Measurements from ENCODE around the gene INS.
A peak's percentile ranks its signal among the peaks of the same experiment; 100 is the strongest.

Gene INS

DNA sequence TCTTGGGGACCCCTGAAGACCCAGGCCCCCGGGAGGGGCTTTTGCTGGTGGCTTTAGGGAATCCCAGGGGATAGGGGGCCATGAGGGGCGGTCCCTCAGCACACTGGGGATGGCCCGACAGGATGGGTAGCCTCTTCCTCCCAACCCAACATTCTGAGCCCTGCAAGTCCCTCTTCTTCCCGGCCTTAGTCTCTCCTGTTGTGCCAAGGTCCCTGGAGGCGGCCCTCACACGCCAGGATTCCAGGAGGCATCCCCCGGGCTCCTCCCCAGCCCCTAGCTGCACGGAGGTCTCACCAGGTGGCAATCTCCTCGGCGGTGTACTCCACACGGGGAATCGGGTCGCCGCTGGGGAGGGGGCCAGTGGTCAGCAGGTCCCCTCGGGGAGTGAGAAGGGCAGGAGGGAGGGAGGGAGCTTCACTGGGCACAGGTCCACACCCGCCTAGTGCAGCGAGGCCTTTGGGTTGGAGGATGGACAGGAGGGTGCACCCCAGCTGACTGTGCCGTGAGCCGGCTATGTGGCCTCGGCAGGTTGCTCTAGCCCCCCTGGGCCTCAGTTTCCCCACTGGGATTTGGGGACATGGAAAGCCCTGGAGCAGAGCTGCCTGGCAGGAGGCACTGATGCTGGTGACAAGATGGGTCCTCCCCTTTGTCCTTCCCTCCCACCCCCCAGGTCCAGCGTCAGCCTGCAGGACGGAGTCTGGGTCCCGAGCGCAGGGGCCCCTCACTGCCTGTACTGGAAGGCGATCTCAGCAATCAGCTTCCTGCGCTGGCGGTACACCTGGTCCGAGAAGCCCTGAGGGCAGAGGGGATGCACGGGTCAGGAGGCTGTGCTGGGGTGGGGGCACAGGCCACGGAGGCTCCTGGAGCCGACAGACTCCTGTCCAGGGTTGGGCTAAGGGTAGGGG, 6.4 kb upstream of the INS start:
- Histone ChIP-seq H4K20me1 (ENCODE audit: control insufficient read depth, insufficient read depth, low read depth, low read length) (no peaks in the 10 kb centered on the region), H3K36me3 (ENCODE audit: control insufficient read depth, low read length) (no peaks in the 10 kb centered on the region), H3K4me2 (ENCODE audit: low read length) (no peak overlapping the region), H3K27ac (ENCODE audit: low read depth, low read length) (no peak overlapping the region), H3K4me3 (ENCODE audit: low read length) (no peak overlapping the region), H3K4me1 (ENCODE audit: control insufficient read depth, low read length) (no peaks in the 10 kb centered on the region), H3K9me2 (replicated peaks; ENCODE audit: control insufficient read depth, low read length) (no peaks in the 10 kb centered on the region), H3K79me2 (ENCODE audit: control insufficient read depth, low read length) (no peaks in the 10 kb centered on the region), H3F3A (ENCODE audit: control insufficient read depth, insufficient read depth) (no peaks in the 10 kb centered on the region), H3K27me3 (ENCODE audit: control insufficient read depth, low read length) (no peaks in the 10 kb centered on the region), H3K9me3 (ENCODE audit: control insufficient read depth, insufficient read depth, low read length) (no peaks in the 10 kb centered on the region)
- TF ChIP-seq EZH2phosphoT487 (IDR thresholded peaks at IDR 0.05; ENCODE audit: borderline replicate concordance, low read length), result no peak
- TF ChIP-seq, protein P1, sequence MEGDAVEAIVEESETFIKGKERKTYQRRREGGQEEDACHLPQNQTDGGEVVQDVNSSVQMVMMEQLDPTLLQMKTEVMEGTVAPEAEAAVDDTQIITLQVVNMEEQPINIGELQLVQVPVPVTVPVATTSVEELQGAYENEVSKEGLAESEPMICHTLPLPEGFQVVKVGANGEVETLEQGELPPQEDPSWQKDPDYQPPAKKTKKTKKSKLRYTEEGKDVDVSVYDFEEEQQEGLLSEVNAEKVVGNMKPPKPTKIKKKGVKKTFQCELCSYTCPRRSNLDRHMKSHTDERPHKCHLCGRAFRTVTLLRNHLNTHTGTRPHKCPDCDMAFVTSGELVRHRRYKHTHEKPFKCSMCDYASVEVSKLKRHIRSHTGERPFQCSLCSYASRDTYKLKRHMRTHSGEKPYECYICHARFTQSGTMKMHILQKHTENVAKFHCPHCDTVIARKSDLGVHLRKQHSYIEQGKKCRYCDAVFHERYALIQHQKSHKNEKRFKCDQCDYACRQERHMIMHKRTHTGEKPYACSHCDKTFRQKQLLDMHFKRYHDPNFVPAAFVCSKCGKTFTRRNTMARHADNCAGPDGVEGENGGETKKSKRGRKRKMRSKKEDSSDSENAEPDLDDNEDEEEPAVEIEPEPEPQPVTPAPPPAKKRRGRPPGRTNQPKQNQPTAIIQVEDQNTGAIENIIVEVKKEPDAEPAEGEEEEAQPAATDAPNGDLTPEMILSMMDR (IDR thresholded peaks at IDR 0.05; ENCODE audit: low read depth, low read length, poor library complexity, severe bottlenecking), result no peak

- no peaks in the 10 kb centered on the region for H3K9me2 ChIP-seq (replicated peaks; ENCODE audit: control insufficient read depth, low read length)
- H3K4me2 ChIP-seq (ENCODE audit: low read length), result no peak overlapping the region
- no peaks in the 10 kb centered on the region for H3K27me3 ChIP-seq (ENCODE audit: control insufficient read depth, low read length)
- H3K4me1 ChIP-seq (ENCODE audit: control insufficient read depth, low read length), result no peaks in the 10 kb centered on the region
- H3K36me3 ChIP-seq (ENCODE audit: control insufficient read depth, low read length), result no peaks in the 10 kb centered on the region
- no peaks in the 10 kb centered on the region for H4K20me1 ChIP-seq (ENCODE audit: control insufficient read depth, insufficient read depth, low read depth, low read length)
- H3K27ac ChIP-seq (ENCODE audit: low read depth, low read length), result no peak overlapping the region
- H3K9me3 ChIP-seq (ENCODE audit: control insufficient read depth, insufficient read depth, low read length), result no peaks in the 10 kb centered on the region
- TF ChIP-seq EZH2phosphoT487 (IDR thresholded peaks at IDR 0.05; ENCODE audit: borderline replicate concordance, low read length), result no peak
- TF ChIP-seq, protein P1 (IDR thresholded peaks at IDR 0.05; ENCODE audit: low read depth, low read length, poor library complexity, severe bottlenecking), result peak; percentile 58
- no peaks in the 10 kb centered on the region for H3K79me2 ChIP-seq (ENCODE audit: control insufficient read depth, low read length)
- no peaks in the 10 kb centered on the region for H3F3A ChIP-seq (ENCODE audit: control insufficient read depth, insufficient read depth)
- H3K4me3 ChIP-seq (ENCODE audit: low read length), result no peak overlapping the region
Measured at GRCh38 chr11:2166091-2166851, 5.3 kb upstream of the INS start.

GRCh38 chr11:2165571-2165970, 4.6 kb upstream of the INS start:
- TF ChIP-seq, protein P1 (IDR thresholded peaks at IDR 0.05; ENCODE audit: low read depth, low read length, poor library complexity, severe bottlenecking), result no peak
- TF ChIP-seq EZH2phosphoT487 (IDR thresholded peaks at IDR 0.05; ENCODE audit: borderline replicate concordance, low read length), result no peak
- Histone ChIP-seq H3F3A (ENCODE audit: control insufficient read depth, insufficient read depth) (no peaks in the 10 kb centered on the region), H4K20me1 (ENCODE audit: control insufficient read depth, insufficient read depth, low read depth, low read length) (no peaks in the 10 kb centered on the region), H3K79me2 (ENCODE audit: control insufficient read depth, low read length) (no peaks in the 10 kb centered on the region), H3K9me3 (ENCODE audit: control insufficient read depth, insufficient read depth, low read length) (no peaks in the 10 kb centered on the region), H3K4me3 (ENCODE audit: low read length) (no peak overlapping the region), H3K36me3 (ENCODE audit: control insufficient read depth, low read length) (no peaks in the 10 kb centered on the region), H3K4me1 (ENCODE audit: control insufficient read depth, low read length) (no peaks in the 10 kb centered on the region), H3K27ac (ENCODE audit: low read depth, low read length) (no peak overlapping the region), H3K4me2 (ENCODE audit: low read length) (no peak overlapping the region), H3K9me2 (replicated peaks; ENCODE audit: control insufficient read depth, low read length) (no peaks in the 10 kb centered on the region), H3K27me3 (ENCODE audit: control insufficient read depth, low read length) (no peaks in the 10 kb centered on the region)
